Transverse colon (tissue), 4 donors: ENCODE data around the gene ATP6V0C. TPM values are rescaled to one million over a fixed set of nuclear protein-coding genes. Genes with fewer than 3 reads are reported as not detected.

Experiments
- DNase-seq: peaks from one replicate; pipeline ENCODE4 v3.0.0-alpha.2; 2019
- H3K27ac ChIP-seq, 4 donors: fragments of 200-600 bp; sonication (generic); 2 replicates each; pipeline ENCODE4 v1.5.1; 2016 to 2018; ENCODE audit warnings: inconsistent platforms in 4 of 4
- H3K27me3 ChIP-seq: fragments of 200-600 bp; sonication (generic); 2 replicates; pipeline ENCODE4 v1.5.1; 2017; ENCODE audit warnings: inconsistent platforms
- H3K36me3 ChIP-seq, 4 donors: fragments of 200-600 bp; sonication (generic); 2 replicates each; pipeline ENCODE4 v1.5.1; 2017 to 2019; ENCODE audit warnings: inconsistent platforms in 4 of 4
- H3K4me1 ChIP-seq, 4 donors: fragments of 200-600 bp; sonication (generic); 2 replicates each; pipeline ENCODE4 v1.5.1; 2017 to 2020; ENCODE audit warnings: inconsistent platforms in 4 of 4
- H3K4me3 ChIP-seq, 4 donors: fragments of 200-600 bp; sonication (generic); 1 replicate in 1 of 4; 2 replicates in 3 of 4; pipeline versions ENCODE4 v1.5.1 to v1.6.1; 2017 to 2019; ENCODE audit warnings: inconsistent platforms in 4 of 4
- H3K9me3 ChIP-seq, 2 donors: fragments of 200-600 bp; sonication (generic); 2 replicates each; pipeline ENCODE4 v1.5.1; 2017 to 2019; ENCODE audit warnings: inconsistent platforms in 2 of 2
- CTCF ChIP-seq, 5 experiments: fragments of 200-600 bp in 3 of 5; fragments of 450-650 bp in 2 of 5; sonication (generic) in 3 of 5; IDR thresholded peaks; 1 replicate in 2 of 5; 2 replicates in 3 of 5; pipeline ENCODE4 v1.5.1; 2016 to 2017; ENCODE audit warnings: antibody characterized with exemption in 5 of 5, inconsistent platforms in 3 of 5, mild to moderate bottlenecking in 2 of 5, moderate library complexity in 1 of 5
- EP300 ChIP-seq: sonication (generic); formaldehyde crosslinking; IDR thresholded peaks from one replicate; pipeline ENCODE4 v1.6.1; 2017; ENCODE audit warnings: antibody characterized with exemption, low read depth
- POLR2A ChIP-seq: fragments of 450-650 bp; IDR thresholded peaks from one replicate; pipeline ENCODE4 v1.6.1; 2016; ENCODE audit warnings: antibody characterized with exemption, mild to moderate bottlenecking, moderate library complexity
- POLR2AphosphoS5 ChIP-seq, 3 donors: sonication (generic); formaldehyde crosslinking; IDR thresholded peaks; one replicate each; pipeline ENCODE4 v1.6.1; 2016; ENCODE audit warnings: antibody characterized with exemption in 3 of 3
- WGBS, 2 donors: methylation state at CpG; one replicate each; pipeline ENCODE4 v1.1.5; 2018; ENCODE audit warnings: low coverage in 1 of 2; 5-methylcytosine and 5-hydroxymethylcytosine counted together
- in situ Hi-C, 4 donors: fragments of 200-750 bp; cut with MboI; loops; one replicate each; pipeline versions ENCODE4 v1.15.0 to v1.15.1; 2017; ENCODE audit warnings: low sequenced_read_pairs in 3 of 4, low pct_ligation_motif_present in 1 of 4, low pct_unique_long_range_greater_than_20kb in 1 of 4
- intact Hi-C: fragments of 100-400 bp; cut with DNase I; formaldehyde crosslinking; loops from one replicate; pipeline ENCODE4 v1.15.1; 2023; ENCODE audit warnings: low total_unique reads
- total RNA-seq, 4 donors: library from RNA; depleted of rRNA; stranded (reverse); fragments of >200 nt; gene quantifications; one replicate each; pipeline ENCODE4 v1.1.0, GENCODE V29; 2016

ATP6V0C gene
- total RNA-seq, 4 donors from 2014 or later, result 101 to 237 (median 135) TPM

- WGBS, 2 donors, result 92 to 97% methylated on average over 7 to 17 of the region's 17 CpGs
- Histone ChIP-seq H3K4me3 (no peak overlapping the region), H3K27me3 (no peaks in the 10 kb centered on the region), H3K9me3 (no peaks in the 10 kb centered on the region), H3K36me3 (no peaks in the 10 kb centered on the region), H3K4me1 (peaks cover 24 to 38% (median 30%) of the 10 kb centered on the region in 4 donors), H3K27ac (peak overlapping the region; percentile 96 to 99 (median 98))
- DNase-seq, result no peak
- intact Hi-C loops (no loop called here), in situ Hi-C loops (no loop called here)
- no peak for TF ChIP-seq POLR2A
- no peak for TF ChIP-seq POLR2AphosphoS5 (IDR thresholded peaks at IDR 0.05)
- TF ChIP-seq EP300, result no peak
- TF ChIP-seq CTCF (IDR thresholded peaks at IDR 0.05), result no peak
These were observed 1.6 kb upstream of the ATP6V0C start for GRCh38 chr16:2511996-2512734.

GRCh38 chr16:2512735-2513404 is 882 bp upstream of the ATP6V0C start:
- no peaks in the 10 kb centered on the region for H3K27me3 ChIP-seq
- TF ChIP-seq POLR2A (no peak), EP300 (no peak), CTCF (IDR thresholded peaks at IDR 0.05) (peak in 1 of 5 experiments; percentile 10), POLR2AphosphoS5 (IDR thresholded peaks at IDR 0.05) (no peak)
- in situ Hi-C loops (no loop called here), intact Hi-C loops (no loop called here)
- 53% methylated on average over 15 of the region's 15 CpGs; no CpG with 5 or more reads in 1 of the 2 donors for WGBS, 2 donors
- peak overlapping the region; percentile 85 to 99 (median 88) for H3K4me3 ChIP-seq
- H3K27ac ChIP-seq, result peak overlapping the region; percentile 96 to 99 (median 98)
- H3K9me3 ChIP-seq, result no peaks in the 10 kb centered on the region
- H3K36me3 ChIP-seq, result no peaks in the 10 kb centered on the region
- no peak for DNase-seq
- peaks cover 30 to 45% (median 36%) of the 10 kb centered on the region in 4 donors for H3K4me1 ChIP-seq

- Histone ChIP-seq H3K9me3 (no peaks in the 10 kb centered on the region), H3K4me3 (peak overlapping the region; percentile 85 to 99 (median 88)), H3K4me1 (peaks cover 41 to 62% (median 52%) of the 10 kb centered on the region in 4 donors), H3K36me3 (no peaks in the 10 kb centered on the region), H3K27me3 (no peaks in the 10 kb centered on the region), H3K27ac (peak overlapping the region; percentile 96 to 99 (median 98))
- intact Hi-C loops, result no loop called here
- in situ Hi-C loops, result no loop called here
- TF ChIP-seq EP300 (no peak), POLR2AphosphoS5 (IDR thresholded peaks at IDR 0.05) (peak in 1 of 3 donors; percentile 17), CTCF (IDR thresholded peaks at IDR 0.05) (no peak), POLR2A (no peak)
- DNase-seq, result no peak
- 1% methylated on average over 14 of the region's 63 CpGs; no CpG with 5 or more reads in 1 of the 2 donors for WGBS, 2 donors
These were observed 804 bp downstream of the ATP6V0C start for GRCh38 chr16:2514333-2515179.
